Stimulated activated naive CD8-positive, alpha-beta T cell treated with anti-CD3 and anti-CD28 coated beads, Interleukin-15, amount 100 ng/mL, for 72 hours (primary cell): ENCODE results near the gene RHBDL3.
A peak's percentile ranks its signal among the peaks of the same experiment; 100 is the strongest.

Experiments
- ATAC-seq: fragments of 150-1000 bp; cut with Tn5 transposase; 2 replicates; pipeline ENCODE4 v1.10.0; 2021; ENCODE audit warnings: mild to moderate bottlenecking, moderate library complexity
- DNase-seq, 2 donors: peaks; one replicate each; pipeline ENCODE4 v3.0.0; 2021 to 2022
- H3K27ac Mint-ChIP-seq, 2 donors: one replicate each; pipeline ENCODE4 v1.8.0; 2022; ENCODE audit warnings: mild to moderate bottlenecking in 2 of 2, mixed read lengths in 2 of 2, moderate library complexity in 2 of 2
- H3K27me3 Mint-ChIP-seq: one replicate; pipeline ENCODE4 v1.8.0; 2022; ENCODE audit warnings: mixed read lengths
- H3K4me1 Mint-ChIP-seq: one replicate; pipeline ENCODE4 v1.8.0; 2022; ENCODE audit warnings: mild to moderate bottlenecking, mixed read lengths
- H3K4me3 Mint-ChIP-seq, 2 donors: one replicate each; pipeline ENCODE4 v1.8.0; 2022; ENCODE audit warnings: mild to moderate bottlenecking in 2 of 2, mixed read lengths in 2 of 2, moderate library complexity in 1 of 2
- H3K9me3 Mint-ChIP-seq, 2 donors: one replicate each; pipeline ENCODE4 v1.8.0; 2022; ENCODE audit warnings: mixed read lengths in 2 of 2

RHBDL3 gene

DNA sequence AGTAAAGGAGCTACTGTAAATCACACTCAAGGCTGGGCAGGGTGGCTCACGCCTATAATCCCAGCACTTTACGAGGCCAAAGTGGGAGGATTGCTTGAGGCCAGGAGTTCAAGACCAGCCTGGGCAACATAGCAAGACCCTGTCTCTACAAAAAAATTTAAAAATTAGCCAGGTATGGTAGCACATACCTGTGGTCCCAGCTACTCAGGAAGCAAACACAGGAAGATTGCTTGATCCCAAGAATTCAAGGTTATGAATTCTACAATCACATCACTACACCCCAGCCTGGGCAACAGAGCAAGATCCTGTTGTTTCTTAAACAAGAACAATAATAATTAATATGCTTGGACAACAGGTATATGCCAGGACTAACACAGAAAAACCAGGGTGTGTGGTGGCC, 13.2 kb downstream of the RHBDL3 start:
- no peak overlapping the region for H3K4me3 Mint-ChIP-seq
- no peak for ATAC-seq
- H3K4me1 Mint-ChIP-seq = no peaks in the 10 kb centered on the region
- H3K27ac Mint-ChIP-seq = no peak overlapping the region
- peaks cover 30% of the 10 kb centered on the region for H3K27me3 Mint-ChIP-seq
- H3K9me3 Mint-ChIP-seq = no peaks in the 10 kb centered on the region
- no peak for DNase-seq

GRCh38 chr17:32279891-32280716, 14.5 kb downstream of the RHBDL3 start:
- ATAC-seq = no peak
- Mint-ChIP-seq H3K4me3 (no peak overlapping the region), H3K27me3 (peaks cover 36% of the 10 kb centered on the region), H3K9me3 (no peaks in the 10 kb centered on the region), H3K27ac (no peak overlapping the region), H3K4me1 (no peaks in the 10 kb centered on the region)
- no peak for DNase-seq

DNA sequence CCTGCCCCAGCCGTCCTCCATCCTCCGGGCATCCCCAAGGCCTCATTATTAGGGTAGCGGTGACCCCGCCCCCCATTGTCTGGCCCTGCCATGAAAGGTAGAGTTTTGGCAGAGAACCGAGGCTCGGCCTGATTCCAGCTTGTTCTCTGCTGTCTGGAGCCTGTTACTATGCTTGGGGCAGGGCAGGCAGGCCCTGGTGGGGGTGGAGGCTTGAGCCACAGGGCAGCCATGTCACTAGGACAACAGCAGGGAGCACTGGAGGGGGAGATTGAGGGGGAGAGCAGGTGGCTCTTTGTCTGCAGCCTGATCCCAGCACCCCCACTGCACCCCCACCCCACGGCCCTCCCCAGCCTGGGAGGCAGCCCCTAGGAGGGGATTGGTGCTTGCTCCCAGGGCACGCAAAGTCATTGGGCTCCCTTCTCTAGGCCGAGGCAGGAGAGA, 15.4 kb downstream of the RHBDL3 start:
- Mint-ChIP-seq H3K27me3 (peaks cover 40% of the 10 kb centered on the region), H3K9me3 (no peaks in the 10 kb centered on the region), H3K4me1 (no peaks in the 10 kb centered on the region), H3K27ac (no peak overlapping the region), H3K4me3 (no peak overlapping the region)
- ATAC-seq = no peak
- no peak for DNase-seq

- H3K27ac Mint-ChIP-seq = no peak overlapping the region
- no peak for DNase-seq
- no peaks in the 10 kb centered on the region for H3K9me3 Mint-ChIP-seq
- H3K27me3 Mint-ChIP-seq = peaks cover 41% of the 10 kb centered on the region
- H3K4me3 Mint-ChIP-seq = no peak overlapping the region
- no peak for ATAC-seq
- no peaks in the 10 kb centered on the region for H3K4me1 Mint-ChIP-seq
Observed at GRCh38 chr17:32283745-32284201, 18.1 kb downstream of the RHBDL3 start.

DNA sequence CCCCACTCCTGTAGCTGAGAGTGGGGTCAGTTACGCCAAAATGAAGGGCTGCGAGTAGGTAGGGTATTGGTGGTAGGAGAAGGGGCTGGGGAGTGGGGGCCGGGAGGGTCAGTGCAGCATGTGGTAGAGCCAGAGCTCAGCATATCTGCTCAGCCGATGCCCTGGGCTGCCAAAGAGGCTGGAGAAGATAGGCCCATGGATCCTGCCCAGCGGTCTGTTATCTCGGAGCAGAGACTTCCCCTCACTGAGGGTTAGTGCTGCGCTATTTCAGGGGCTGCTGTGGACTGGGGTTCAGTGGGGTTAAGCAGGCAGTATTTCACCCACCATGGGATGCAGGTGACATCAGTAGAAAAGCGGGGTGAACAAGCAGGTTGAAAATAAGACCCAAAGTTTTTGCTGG, 19.7 kb downstream of the RHBDL3 start:
- no peak overlapping the region for H3K4me3 Mint-ChIP-seq
- H3K27ac Mint-ChIP-seq = no peak overlapping the region
- H3K9me3 Mint-ChIP-seq = no peaks in the 10 kb centered on the region
- no peak for DNase-seq
- ATAC-seq = no peak
- peaks cover 57% of the 10 kb centered on the region for H3K27me3 Mint-ChIP-seq
- H3K4me1 Mint-ChIP-seq = no peaks in the 10 kb centered on the region

- Mint-ChIP-seq H3K27me3 (peaks cover 58% of the 10 kb centered on the region), H3K9me3 (no peaks in the 10 kb centered on the region), H3K27ac (peak overlapping the region in 1 of 2 donors; percentile 10), H3K4me3 (no peak overlapping the region), H3K4me1 (no peaks in the 10 kb centered on the region)
- DNase-seq = no peak
- no peak for ATAC-seq
Observed at GRCh38 chr17:32285746-32286517, 20.3 kb downstream of the RHBDL3 start.

GRCh38 chr17:32286518-32286900, 20.9 kb downstream of the RHBDL3 start:
- Mint-ChIP-seq H3K9me3 (no peaks in the 10 kb centered on the region), H3K4me3 (no peak overlapping the region), H3K27me3 (peaks cover 58% of the 10 kb centered on the region), H3K4me1 (no peaks in the 10 kb centered on the region), H3K27ac (peak overlapping the region in 1 of 2 donors; percentile 27)
- no peak for DNase-seq
- ATAC-seq = no peak

DNA sequence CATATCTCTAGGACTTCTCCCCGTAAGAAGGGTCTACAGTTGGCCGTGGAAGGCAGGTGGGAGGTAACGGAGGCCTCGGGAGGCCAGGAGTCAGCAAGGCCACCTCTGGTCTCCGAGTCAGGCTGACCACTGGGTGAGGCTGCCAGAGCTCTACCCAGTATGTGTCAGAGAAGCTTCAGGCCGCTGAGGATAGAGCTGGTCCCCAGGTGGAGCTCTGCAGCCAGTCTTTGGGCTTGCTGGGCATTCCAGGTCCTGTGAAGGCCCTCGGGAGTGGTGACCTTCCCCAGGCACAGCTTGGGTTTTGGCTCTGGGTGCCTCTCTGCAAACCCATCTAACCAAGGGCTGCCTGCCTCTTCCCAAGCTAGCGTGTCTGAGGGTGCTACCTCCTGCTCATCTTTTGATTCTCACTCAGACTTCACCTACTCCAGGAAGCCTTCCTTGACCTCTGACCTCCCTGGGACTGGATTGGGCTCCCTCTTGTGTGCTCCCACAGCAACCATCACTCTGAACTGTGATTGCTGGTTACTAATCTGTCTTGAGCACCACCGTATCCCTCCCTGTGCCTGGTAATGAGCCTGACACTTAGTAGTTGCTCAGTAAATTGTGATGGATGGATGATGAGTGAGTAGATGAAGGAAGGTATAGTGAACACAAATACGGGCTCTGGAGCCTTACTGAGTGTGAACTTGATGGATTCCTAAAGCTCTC, 22.3 kb downstream of the RHBDL3 start:
- no peak overlapping the region for H3K27ac Mint-ChIP-seq
- ATAC-seq = no peak
- no peak overlapping the region for H3K4me3 Mint-ChIP-seq
- H3K4me1 Mint-ChIP-seq = no peaks in the 10 kb centered on the region
- DNase-seq = no peak
- peaks cover 58% of the 10 kb centered on the region for H3K27me3 Mint-ChIP-seq
- no peaks in the 10 kb centered on the region for H3K9me3 Mint-ChIP-seq

- Mint-ChIP-seq H3K4me1 (no peaks in the 10 kb centered on the region), H3K27ac (no peak overlapping the region), H3K9me3 (no peaks in the 10 kb centered on the region), H3K27me3 (peaks cover 55% of the 10 kb centered on the region), H3K4me3 (no peak overlapping the region)
- ATAC-seq (no peak), DNase-seq (no peak)
Observed at GRCh38 chr17:32288615-32289014, 23.0 kb downstream of the RHBDL3 start.

GRCh38 chr17:32289471-32290070, 23.9 kb downstream of the RHBDL3 start:
- Mint-ChIP-seq H3K4me1 (no peaks in the 10 kb centered on the region), H3K27ac (no peak overlapping the region), H3K27me3 (peaks cover 46% of the 10 kb centered on the region), H3K9me3 (no peaks in the 10 kb centered on the region), H3K4me3 (no peak overlapping the region)
- ATAC-seq (no peak), DNase-seq (no peak)

- ATAC-seq = no peak
- DNase-seq = no peak
- Mint-ChIP-seq H3K9me3 (no peaks in the 10 kb centered on the region), H3K4me3 (no peak overlapping the region), H3K4me1 (no peaks in the 10 kb centered on the region), H3K27ac (no peak overlapping the region), H3K27me3 (peaks cover 31% of the 10 kb centered on the region)
Observed at GRCh38 chr17:32292094-32292493, 26.5 kb downstream of the RHBDL3 start.

GRCh38 chr17:32297424-32297823, 31.8 kb downstream of the RHBDL3 start:
- ATAC-seq (no peak), DNase-seq (no peak)
- Mint-ChIP-seq H3K4me1 (no peaks in the 10 kb centered on the region), H3K9me3 (no peaks in the 10 kb centered on the region), H3K27ac (no peak overlapping the region), H3K27me3 (no peaks in the 10 kb centered on the region), H3K4me3 (no peak overlapping the region)

- no peaks in the 10 kb centered on the region for H3K27me3 Mint-ChIP-seq
- H3K9me3 Mint-ChIP-seq = no peaks in the 10 kb centered on the region
- ATAC-seq (no peak), DNase-seq (no peak)
- H3K4me1 Mint-ChIP-seq = no peaks in the 10 kb centered on the region
- H3K4me3 Mint-ChIP-seq = no peak overlapping the region
- H3K27ac Mint-ChIP-seq = no peak overlapping the region
Observed at GRCh38 chr17:32297860-32298259, 32.2 kb downstream of the RHBDL3 start.

DNA sequence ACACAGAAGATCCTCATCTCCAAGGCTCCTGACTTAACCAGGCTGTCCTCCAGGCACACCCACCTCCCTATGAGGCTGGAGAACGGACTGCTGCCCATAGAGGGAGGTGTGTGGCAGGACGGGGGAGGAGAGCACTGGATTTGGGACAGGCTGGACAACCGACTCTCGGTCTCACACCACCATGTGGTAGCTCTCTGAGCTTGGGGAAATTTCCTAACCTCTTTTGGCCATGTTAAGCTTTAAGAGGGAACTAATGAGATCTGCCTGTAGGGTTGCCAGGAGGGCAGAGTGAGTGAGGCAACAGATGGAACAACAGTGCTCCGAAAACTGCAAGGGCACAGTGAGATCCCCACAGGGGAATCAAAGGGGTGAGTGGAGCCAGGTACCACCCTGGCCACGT, 32.7 kb downstream of the RHBDL3 start:
- ATAC-seq = no peak

GRCh38 chr17:32298721-32299579, 33.3 kb downstream of the RHBDL3 start:
- Mint-ChIP-seq H3K4me3 (no peak overlapping the region), H3K9me3 (no peaks in the 10 kb centered on the region), H3K27ac (no peak overlapping the region), H3K27me3 (no peaks in the 10 kb centered on the region), H3K4me1 (no peaks in the 10 kb centered on the region)
- ATAC-seq (no peak), DNase-seq (no peak)

More for the DNA sequence above, 32.7 kb downstream of the RHBDL3 start:
- Mint-ChIP-seq H3K9me3 (no peaks in the 10 kb centered on the region), H3K4me1 (no peaks in the 10 kb centered on the region), H3K27ac (no peak overlapping the region), H3K4me3 (no peak overlapping the region), H3K27me3 (no peaks in the 10 kb centered on the region)
- DNase-seq = no peak
